ENCODE results near the gene KRTAP3-3. TPM values are rescaled to one million over a fixed set of nuclear protein-coding genes. Genes with fewer than 3 reads are reported as not detected.

KRTAP3-3 gene
- total and polyA plus RNA-seq, 2 experiments from 2014 or later = not detected

DNA sequence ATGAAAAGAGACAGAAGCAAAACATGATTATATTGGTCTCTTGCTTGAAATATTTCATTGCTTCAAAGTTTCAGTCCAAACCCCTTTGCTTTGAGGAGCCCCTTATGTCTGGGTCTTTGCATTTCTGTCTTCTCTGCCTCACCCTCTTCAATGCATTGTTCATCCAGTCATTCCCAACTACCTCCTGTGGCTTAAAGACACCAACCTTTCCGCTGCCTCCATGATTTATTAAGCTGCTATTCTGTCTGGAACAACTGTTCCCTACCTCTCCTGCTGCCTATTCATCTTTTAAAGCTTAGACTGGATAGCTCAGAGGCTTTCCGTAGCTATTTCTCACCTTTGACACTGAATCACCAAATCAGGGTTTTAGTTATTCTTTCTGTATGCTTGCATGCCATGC lies 3.4 kb upstream of the KRTAP3-3 start:
- no peak overlapping the region for H3K27ac ChIP-seq
- no peak overlapping the region for H2AFZ ChIP-seq
- 84% methylated on average over 2 of the region's 2 CpGs for WGBS (ENCODE audit: low lambda C conversion rate, missing lambda C conversion rate)
- no peaks in the 10 kb centered on the region for H3K79me2 ChIP-seq
- DNase-seq (ENCODE audit: low spot score) = no peak
- H3K4me3 ChIP-seq = no peak overlapping the region
- peaks cover 4% of the 10 kb centered on the region for H3K27me3 ChIP-seq
- H3K36me3 ChIP-seq (replicated peaks; ENCODE audit: insufficient read depth, low read depth) = no peaks in the 10 kb centered on the region
- TF ChIP-seq EZH2phosphoT487 (IDR thresholded peaks at IDR 0.05; ENCODE audit: low read depth, severe bottlenecking, unreplicated experiment) (no peak), EZH2 (IDR thresholded peaks at IDR 0.05; ENCODE audit: borderline replicate concordance) (no peak)
- TF ChIP-seq, protein P1, sequence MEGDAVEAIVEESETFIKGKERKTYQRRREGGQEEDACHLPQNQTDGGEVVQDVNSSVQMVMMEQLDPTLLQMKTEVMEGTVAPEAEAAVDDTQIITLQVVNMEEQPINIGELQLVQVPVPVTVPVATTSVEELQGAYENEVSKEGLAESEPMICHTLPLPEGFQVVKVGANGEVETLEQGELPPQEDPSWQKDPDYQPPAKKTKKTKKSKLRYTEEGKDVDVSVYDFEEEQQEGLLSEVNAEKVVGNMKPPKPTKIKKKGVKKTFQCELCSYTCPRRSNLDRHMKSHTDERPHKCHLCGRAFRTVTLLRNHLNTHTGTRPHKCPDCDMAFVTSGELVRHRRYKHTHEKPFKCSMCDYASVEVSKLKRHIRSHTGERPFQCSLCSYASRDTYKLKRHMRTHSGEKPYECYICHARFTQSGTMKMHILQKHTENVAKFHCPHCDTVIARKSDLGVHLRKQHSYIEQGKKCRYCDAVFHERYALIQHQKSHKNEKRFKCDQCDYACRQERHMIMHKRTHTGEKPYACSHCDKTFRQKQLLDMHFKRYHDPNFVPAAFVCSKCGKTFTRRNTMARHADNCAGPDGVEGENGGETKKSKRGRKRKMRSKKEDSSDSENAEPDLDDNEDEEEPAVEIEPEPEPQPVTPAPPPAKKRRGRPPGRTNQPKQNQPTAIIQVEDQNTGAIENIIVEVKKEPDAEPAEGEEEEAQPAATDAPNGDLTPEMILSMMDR (IDR thresholded peaks at IDR 0.05; ENCODE audit: poor library complexity) = no peak
- H3K9me2 ChIP-seq (replicated peaks; ENCODE audit: insufficient read depth) = no peaks in the 10 kb centered on the region
- H3K4me1 ChIP-seq (ENCODE audit: insufficient read depth) = no peaks in the 10 kb centered on the region
- H4K20me1 ChIP-seq (ENCODE audit: insufficient read depth, poor library complexity, severe bottlenecking) = no peaks in the 10 kb centered on the region
- H3K9me3 ChIP-seq (ENCODE audit: low read depth) = no peaks in the 10 kb centered on the region
- H3K4me2 ChIP-seq = no peak overlapping the region

DNA sequence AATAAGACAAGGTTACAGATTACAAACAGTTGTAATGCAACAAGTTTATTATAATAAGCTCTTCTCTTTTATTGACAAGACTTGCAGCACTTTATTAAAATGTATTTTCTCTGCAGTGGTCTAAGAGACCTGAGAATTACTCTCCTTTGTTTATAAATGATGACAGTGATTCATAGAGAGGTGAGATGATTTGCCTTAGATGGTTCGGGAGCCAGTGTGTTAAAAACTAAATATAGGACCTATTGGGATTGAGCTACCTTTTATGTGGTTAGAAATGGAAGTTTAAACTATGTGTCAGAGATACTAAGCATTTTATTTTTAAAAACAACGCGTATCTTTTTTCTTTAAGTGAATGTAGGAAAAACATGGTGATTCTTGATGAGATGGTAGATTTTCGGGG lies 2.9 kb upstream of the KRTAP3-3 start:
- Histone ChIP-seq H3K27ac (no peak overlapping the region), H3K36me3 (replicated peaks; ENCODE audit: insufficient read depth, low read depth) (no peaks in the 10 kb centered on the region), H3K4me3 (no peak overlapping the region), H3K4me2 (no peak overlapping the region), H3K79me2 (no peaks in the 10 kb centered on the region), H3K27me3 (peaks cover 4% of the 10 kb centered on the region), H3K9me3 (ENCODE audit: low read depth) (no peaks in the 10 kb centered on the region), H3K4me1 (ENCODE audit: insufficient read depth) (no peaks in the 10 kb centered on the region), H4K20me1 (ENCODE audit: insufficient read depth, poor library complexity, severe bottlenecking) (no peaks in the 10 kb centered on the region), H2AFZ (no peak overlapping the region), H3K9me2 (replicated peaks; ENCODE audit: insufficient read depth) (no peaks in the 10 kb centered on the region)
- no peak for DNase-seq (ENCODE audit: low spot score)
- TF ChIP-seq EZH2phosphoT487 (IDR thresholded peaks at IDR 0.05; ENCODE audit: low read depth, severe bottlenecking, unreplicated experiment) = no peak
- no peak for TF ChIP-seq EZH2 (IDR thresholded peaks at IDR 0.05; ENCODE audit: borderline replicate concordance)
- WGBS (ENCODE audit: low lambda C conversion rate, missing lambda C conversion rate) = 81% methylated on average over 4 of the region's 4 CpGs

DNA sequence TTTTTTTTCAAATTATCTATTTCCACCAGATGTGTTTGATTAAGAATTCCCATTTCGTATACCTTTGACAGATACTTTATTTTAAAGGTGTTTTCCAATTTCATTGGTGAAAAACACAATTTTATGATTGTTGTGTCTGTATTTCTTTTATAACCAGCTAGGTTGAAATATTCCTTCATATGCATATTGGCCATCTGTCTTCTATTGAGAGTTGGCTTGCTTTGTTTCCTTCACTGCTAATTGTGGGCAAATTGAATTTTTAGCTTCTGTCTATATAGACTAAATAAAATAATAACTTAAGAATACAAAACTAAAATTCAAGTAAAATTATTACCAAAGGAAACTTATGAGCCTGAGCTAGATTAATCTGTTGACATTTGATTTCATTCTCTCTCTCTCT lies 1.2 kb upstream of the KRTAP3-3 start:
- H2AFZ ChIP-seq = no peak overlapping the region
- no peaks in the 10 kb centered on the region for H3K9me2 ChIP-seq (replicated peaks; ENCODE audit: insufficient read depth)
- 0% methylated on average over 1 of the region's 1 CpG for WGBS (ENCODE audit: low lambda C conversion rate, missing lambda C conversion rate)
- H3K9me3 ChIP-seq (ENCODE audit: low read depth) = no peaks in the 10 kb centered on the region
- H3K4me2 ChIP-seq = no peak overlapping the region
- H3K4me3 ChIP-seq = no peak overlapping the region
- H3K79me2 ChIP-seq = no peaks in the 10 kb centered on the region
- H3K4me1 ChIP-seq (ENCODE audit: insufficient read depth) = no peaks in the 10 kb centered on the region
- H3K27me3 ChIP-seq = peaks cover 4% of the 10 kb centered on the region
- no peak overlapping the region for H3K27ac ChIP-seq
- no peak for DNase-seq (ENCODE audit: low spot score)
- H3K36me3 ChIP-seq (replicated peaks; ENCODE audit: insufficient read depth, low read depth) = no peaks in the 10 kb centered on the region
- TF ChIP-seq EZH2 (IDR thresholded peaks at IDR 0.05; ENCODE audit: borderline replicate concordance) = no peak
- no peak for TF ChIP-seq EZH2phosphoT487 (IDR thresholded peaks at IDR 0.05; ENCODE audit: low read depth, severe bottlenecking, unreplicated experiment)
- TF ChIP-seq, protein P1 (IDR thresholded peaks at IDR 0.05; ENCODE audit: poor library complexity) = no peak
- no peaks in the 10 kb centered on the region for H4K20me1 ChIP-seq (ENCODE audit: insufficient read depth, poor library complexity, severe bottlenecking)

DNA sequence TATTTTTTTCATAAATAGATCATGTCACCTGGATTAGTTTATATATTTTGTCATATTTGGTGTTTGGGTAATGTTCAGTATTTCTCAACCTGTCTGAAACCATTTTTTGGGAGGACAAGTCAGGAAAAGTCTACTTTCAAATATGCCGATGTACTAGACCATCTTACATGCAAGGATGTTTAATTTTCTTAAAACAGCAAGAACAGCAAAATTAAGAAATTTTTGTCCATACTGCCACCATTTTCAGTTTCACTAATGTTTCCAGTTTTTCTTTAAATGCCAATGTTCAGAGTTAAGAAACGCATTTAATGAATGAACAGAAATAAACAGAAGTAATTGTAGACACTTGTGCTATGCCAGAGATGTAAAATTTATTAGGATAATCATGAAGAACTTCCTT lies 880 bp downstream of the KRTAP3-3 start:
- WGBS (ENCODE audit: low lambda C conversion rate, missing lambda C conversion rate) = 94% methylated on average over 2 of the region's 2 CpGs
- H3K4me3 ChIP-seq = no peak overlapping the region
- H3K4me1 ChIP-seq (ENCODE audit: insufficient read depth) = no peaks in the 10 kb centered on the region
- DNase-seq (ENCODE audit: low spot score) = no peak
- H3K27me3 ChIP-seq = peaks cover 4% of the 10 kb centered on the region
- H4K20me1 ChIP-seq (ENCODE audit: insufficient read depth, poor library complexity, severe bottlenecking) = no peaks in the 10 kb centered on the region
- H3K36me3 ChIP-seq (replicated peaks; ENCODE audit: insufficient read depth, low read depth) = no peaks in the 10 kb centered on the region
- H3K4me2 ChIP-seq = no peak overlapping the region
- H3K9me2 ChIP-seq (replicated peaks; ENCODE audit: insufficient read depth) = no peaks in the 10 kb centered on the region
- H3K79me2 ChIP-seq = no peaks in the 10 kb centered on the region
- no peak overlapping the region for H3K27ac ChIP-seq
- TF ChIP-seq EZH2 (IDR thresholded peaks at IDR 0.05; ENCODE audit: borderline replicate concordance) = no peak
- H3K9me3 ChIP-seq (ENCODE audit: low read depth) = no peaks in the 10 kb centered on the region
- H2AFZ ChIP-seq = no peak overlapping the region
